ENCODE results near the gene MCRIP2. TPM values are rescaled to one million over a fixed set of nuclear protein-coding genes. Genes with fewer than 3 reads are reported as not detected.

Gene MCRIP2
- total RNA-seq, 6 donors from 2014 or later: 34.9 to 85.7 (median 53.3) TPM

- 94% methylated on average over 13 of the region's 13 CpGs for WGBS, 2 donors
- Histone ChIP-seq H3K27ac (peak overlapping the region in 1 of 4 donors; percentile 90), H3K36me3 (peaks cover 0 to 9% (median 1%) of the 10 kb centered on the region in 4 donors), H3K9me3 (no peaks in the 10 kb centered on the region), H3K27me3 (no peaks in the 10 kb centered on the region), H3K4me1 (peaks cover 6 to 29% (median 21%) of the 10 kb centered on the region in 4 donors), H3K4me3 (no peak overlapping the region)
- TF ChIP-seq EP300 (IDR thresholded peaks at IDR 0.05) (no peak), POLR2A (IDR thresholded peaks at IDR 0.05) (no peak), CTCF (IDR thresholded peaks at IDR 0.05) (no peak), POLR2AphosphoS5 (IDR thresholded peaks at IDR 0.05) (no peak)
- DNase-seq (no peak), ATAC-seq (ENCODE audit: low FRiP score in 2 of 2) (no peak)
Measured at GRCh38 chr16:615122-615521, 26.5 kb upstream of the MCRIP2 start.

DNA sequence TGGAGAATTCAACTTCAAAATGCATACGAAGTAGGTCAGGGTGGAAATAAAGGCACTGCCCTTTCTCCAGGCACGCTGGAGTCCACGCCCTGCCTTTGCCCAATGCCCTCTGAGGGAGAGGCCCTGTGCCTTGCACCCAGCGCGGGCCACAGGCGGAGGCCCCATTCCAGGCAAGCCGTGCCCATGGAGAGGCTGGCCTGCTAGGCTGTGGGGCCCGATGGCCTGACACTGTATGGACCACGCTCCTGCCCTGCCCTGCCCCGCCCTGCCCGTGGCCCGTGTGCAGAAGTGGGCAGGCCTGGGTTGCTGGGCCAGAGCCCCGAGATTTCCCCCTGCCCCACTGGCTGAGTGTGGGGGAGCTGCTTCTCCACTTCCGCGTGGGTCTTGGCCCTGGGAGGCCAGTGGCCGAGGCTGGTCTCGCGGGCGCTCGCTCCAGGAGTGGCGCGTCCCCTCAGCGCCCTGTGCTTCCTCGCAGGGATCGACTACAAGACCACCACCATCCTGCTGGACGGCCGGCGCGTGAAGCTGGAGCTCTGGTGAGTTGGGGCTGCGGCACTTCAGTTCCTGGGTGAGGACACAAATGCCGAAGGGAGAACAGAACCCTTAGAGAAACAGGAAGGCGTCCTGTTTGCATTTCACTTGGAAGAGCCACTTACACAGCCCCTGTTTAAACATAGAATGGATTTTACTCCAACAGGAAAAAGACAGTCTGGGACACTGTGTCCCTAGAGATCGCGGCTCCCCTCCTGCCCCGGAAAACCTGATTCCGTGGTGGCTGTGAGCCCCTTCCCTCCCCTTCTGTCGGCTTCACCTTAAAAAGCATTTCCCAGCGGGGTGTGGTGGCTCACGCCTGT is 24.7 kb upstream of the MCRIP2 start:
- H3K36me3 ChIP-seq: peaks cover 0 to 9% (median 1%) of the 10 kb centered on the region in 4 donors
- ATAC-seq (ENCODE audit: low FRiP score in 2 of 2) (peak; percentile 80 to 95), DNase-seq (peak; percentile 81 to 87)
- no peaks in the 10 kb centered on the region for H3K27me3 ChIP-seq
- H3K27ac ChIP-seq: peak overlapping the region; percentile 68 to 94 (median 87)
- TF ChIP-seq POLR2AphosphoS5 (IDR thresholded peaks at IDR 0.05) (peak in 1 of 2 donors; percentile 7), EP300 (IDR thresholded peaks at IDR 0.05) (peak in 2 of 4 donors; percentile 67 to 74), POLR2A (IDR thresholded peaks at IDR 0.05) (peak in 2 of 4 donors; percentile 68 to 70), CTCF (IDR thresholded peaks at IDR 0.05) (no peak)
- peaks cover 0 to 31% (median 26%) of the 10 kb centered on the region in 4 donors for H3K4me1 ChIP-seq
- H3K4me3 ChIP-seq: peak overlapping the region in 3 of 4 donors; percentile 19 to 38 (median 36)
- 68 to 76% methylated on average over 22 to 30 of the region's 39 CpGs for WGBS, 2 donors
- no peaks in the 10 kb centered on the region for H3K9me3 ChIP-seq

DNA sequence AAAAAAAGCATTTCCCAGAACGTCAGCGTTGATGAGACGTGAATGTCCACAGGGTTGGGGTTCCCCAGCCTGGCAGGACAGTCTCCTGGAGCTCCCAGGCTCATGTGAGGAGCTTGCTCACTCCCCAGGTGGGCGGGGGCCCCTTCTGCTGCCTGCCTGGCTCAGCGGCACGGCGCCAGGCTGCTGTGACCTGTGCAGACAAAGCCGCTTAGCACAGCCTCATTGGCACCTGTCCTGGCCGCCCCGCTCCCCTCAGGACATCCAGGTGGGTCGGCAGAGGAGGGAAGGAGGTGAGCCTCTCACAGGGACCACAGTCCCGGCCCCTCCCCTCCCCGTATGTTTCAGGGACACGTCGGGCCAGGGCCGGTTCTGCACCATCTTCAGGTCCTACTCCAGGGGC is 23.8 kb upstream of the MCRIP2 start:
- H3K4me1 ChIP-seq: peaks cover 0 to 38% (median 31%) of the 10 kb centered on the region in 4 donors
- ATAC-seq (ENCODE audit: low FRiP score in 2 of 2) (peak in 1 of 2 donors; percentile 38), DNase-seq (peak; percentile 79 to 86)
- H3K9me3 ChIP-seq: no peaks in the 10 kb centered on the region
- H3K27me3 ChIP-seq: no peaks in the 10 kb centered on the region
- WGBS, 2 donors: 63 to 72% methylated on average over 14 to 15 of the region's 16 CpGs
- peaks cover 0 to 9% (median 1%) of the 10 kb centered on the region in 4 donors for H3K36me3 ChIP-seq
- H3K4me3 ChIP-seq: peak overlapping the region in 3 of 4 donors; percentile 15 to 38 (median 36)
- TF ChIP-seq POLR2A (IDR thresholded peaks at IDR 0.05): no peak
- TF ChIP-seq EP300 (IDR thresholded peaks at IDR 0.05): no peak
- TF ChIP-seq CTCF (IDR thresholded peaks at IDR 0.05): no peak
- no peak for TF ChIP-seq POLR2AphosphoS5 (IDR thresholded peaks at IDR 0.05)
- peak overlapping the region; percentile 68 to 94 (median 87) for H3K27ac ChIP-seq

DNA sequence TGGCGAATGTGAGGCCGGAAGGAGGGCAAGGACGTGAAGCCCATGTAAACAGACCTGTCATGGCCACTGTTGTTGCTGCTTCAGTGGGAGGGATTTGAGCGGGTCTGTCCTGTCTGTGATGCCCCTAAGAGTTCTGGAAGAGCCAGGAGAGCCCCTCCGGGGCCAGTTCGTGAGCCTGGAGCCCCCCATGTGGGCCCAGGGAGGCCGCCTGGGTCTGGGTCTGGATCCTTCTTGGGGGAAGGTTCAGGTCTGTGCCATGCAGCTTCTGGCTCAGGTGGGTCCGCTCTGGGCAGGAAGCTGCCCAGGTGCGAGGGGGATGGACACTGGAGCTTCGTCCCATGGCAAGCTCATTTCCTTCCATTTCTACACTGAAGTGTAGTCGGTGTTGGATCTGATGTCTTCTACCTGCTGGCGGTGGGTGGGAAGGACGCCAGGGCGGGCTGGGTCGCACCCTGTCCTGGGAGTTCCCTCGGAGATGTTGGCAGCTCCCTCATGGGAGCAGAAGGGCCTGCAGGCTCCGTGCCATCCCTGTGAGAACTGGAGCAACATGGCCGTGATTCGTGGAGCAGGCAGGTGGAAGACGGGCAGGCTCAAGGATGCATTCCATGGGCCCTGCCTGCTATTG is 22.0 kb upstream of the MCRIP2 start:
- H3K27ac ChIP-seq: no peak overlapping the region
- 78 to 79% methylated on average over 14 to 18 of the region's 20 CpGs for WGBS, 2 donors
- peaks cover 0 to 38% (median 32%) of the 10 kb centered on the region in 4 donors for H3K4me1 ChIP-seq
- peak; percentile 71 to 83 for DNase-seq
- no peaks in the 10 kb centered on the region for H3K27me3 ChIP-seq
- peaks cover 0 to 9% (median 1%) of the 10 kb centered on the region in 4 donors for H3K36me3 ChIP-seq
- no peak overlapping the region for H3K4me3 ChIP-seq
- ATAC-seq (ENCODE audit: low FRiP score in 2 of 2): no peak
- TF ChIP-seq POLR2AphosphoS5 (IDR thresholded peaks at IDR 0.05) (no peak), CTCF (IDR thresholded peaks at IDR 0.05) (no peak), POLR2A (IDR thresholded peaks at IDR 0.05) (no peak), EP300 (IDR thresholded peaks at IDR 0.05) (no peak)
- no peaks in the 10 kb centered on the region for H3K9me3 ChIP-seq

Measured in upper lobe of left lung (tissue), 6 donors.